ENCODE results near the gene PTGES2.
"Not testable (repeated sequence)": the region's sequence is repeated elsewhere in the genome, so short reads cannot be mapped to it uniquely, and the experiment has no call there.

The PTGES2 gene

DNA sequence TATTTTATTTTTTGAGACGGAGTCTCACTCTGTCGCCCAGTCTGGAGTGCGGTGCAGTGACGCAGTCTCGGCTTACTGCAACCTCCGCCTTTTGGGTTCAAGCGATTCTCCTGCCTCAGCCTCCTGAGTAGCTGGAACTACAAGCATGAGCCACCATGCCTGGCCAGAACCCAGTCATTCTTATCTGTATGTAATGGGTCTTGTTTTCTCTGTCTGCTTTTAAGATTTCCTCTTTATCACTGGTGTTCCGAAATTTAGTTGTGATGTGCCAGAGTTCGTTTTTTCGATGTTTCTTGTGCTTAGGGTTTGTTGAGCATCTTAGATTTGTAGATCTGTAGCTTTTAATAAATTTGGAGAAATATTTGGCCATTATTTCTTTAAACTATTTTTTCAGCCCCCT is 40.3 kb downstream of the PTGES2 start:
- DNase-seq (ENCODE audit: low spot score), result no peak

DNA sequence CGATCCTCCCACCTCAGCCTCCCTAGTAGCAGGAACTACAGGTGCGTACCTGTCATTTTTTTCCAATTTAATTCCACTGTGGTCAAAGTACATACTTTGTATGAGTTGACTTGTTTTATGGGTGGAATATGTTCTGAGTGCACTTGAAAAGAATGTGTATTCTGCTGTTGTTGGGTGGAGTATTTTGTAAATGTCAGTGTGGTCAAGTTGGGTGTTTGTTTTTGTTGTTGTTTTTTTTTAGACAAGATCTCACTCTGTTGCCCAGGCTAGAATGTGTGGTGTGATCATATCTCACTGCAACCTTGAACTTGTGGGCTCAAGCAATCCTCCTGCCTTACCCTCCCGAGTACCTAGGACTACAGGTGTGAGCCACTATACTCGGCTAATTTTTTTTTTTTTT is 41.6 kb downstream of the PTGES2 start:
- no peak for DNase-seq (ENCODE audit: low spot score)

DNA sequence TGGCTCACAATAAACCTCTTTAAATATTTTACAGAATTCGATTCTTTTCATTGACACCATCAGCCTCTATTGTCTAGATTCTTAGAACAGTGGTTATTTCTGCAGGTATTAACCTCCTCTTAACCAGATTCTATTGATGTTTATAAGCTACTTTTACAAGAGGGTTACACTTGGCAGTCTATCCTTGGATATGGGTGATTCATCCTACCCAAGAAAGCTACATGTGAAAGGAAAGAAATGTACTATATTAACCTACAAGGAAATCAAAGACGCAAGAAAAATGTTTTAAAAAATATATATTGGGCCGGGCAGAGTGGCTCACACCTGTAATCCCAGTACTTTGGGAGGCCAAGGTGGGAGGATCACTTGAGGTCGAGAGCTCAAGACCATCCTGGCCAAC is 42.8 kb downstream of the PTGES2 start:
- no peak for DNase-seq (ENCODE audit: low spot score)

DNA sequence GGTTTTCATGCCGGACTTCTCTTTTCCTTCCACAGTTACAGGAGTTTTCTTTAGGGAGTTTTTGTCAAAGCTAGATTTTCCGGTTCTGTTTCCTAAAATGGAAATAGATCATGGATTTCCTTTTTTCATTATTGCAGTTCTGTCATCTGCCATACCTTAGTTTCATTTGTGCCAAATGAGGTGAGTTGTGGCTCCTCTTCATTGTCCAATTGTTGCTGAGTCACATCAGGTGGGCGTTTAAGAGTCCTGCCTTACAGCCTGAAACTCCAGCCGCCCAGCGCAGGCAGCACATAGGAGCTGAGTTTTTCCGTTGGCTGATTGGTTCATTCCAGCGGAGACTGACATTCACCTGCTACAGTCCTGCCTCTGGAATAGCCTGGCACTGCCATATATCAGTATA is 45.4 kb downstream of the PTGES2 start:
- no peak for DNase-seq (ENCODE audit: low spot score)

DNA sequence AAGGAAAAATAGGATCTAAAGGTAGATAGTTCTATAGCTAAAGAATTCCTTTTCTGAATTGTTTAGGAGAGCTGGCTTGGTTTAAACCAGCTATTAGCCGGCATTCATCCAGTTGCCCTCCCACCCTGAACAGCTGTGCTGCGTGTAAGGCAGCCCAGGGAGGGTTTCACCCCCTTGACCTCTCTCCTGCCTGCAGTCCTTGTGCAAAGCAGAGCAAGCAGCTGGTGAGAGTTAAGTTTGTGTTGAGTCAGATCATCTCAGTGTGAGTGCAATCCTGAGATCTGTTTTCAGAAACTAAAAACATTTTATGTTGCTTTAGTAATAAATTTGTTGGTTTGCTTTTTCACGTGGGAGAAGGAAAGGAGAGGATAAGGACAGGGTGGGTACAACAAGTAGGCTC is 46.5 kb downstream of the PTGES2 start:
- DNase-seq (ENCODE audit: low spot score), result no peak

DNA sequence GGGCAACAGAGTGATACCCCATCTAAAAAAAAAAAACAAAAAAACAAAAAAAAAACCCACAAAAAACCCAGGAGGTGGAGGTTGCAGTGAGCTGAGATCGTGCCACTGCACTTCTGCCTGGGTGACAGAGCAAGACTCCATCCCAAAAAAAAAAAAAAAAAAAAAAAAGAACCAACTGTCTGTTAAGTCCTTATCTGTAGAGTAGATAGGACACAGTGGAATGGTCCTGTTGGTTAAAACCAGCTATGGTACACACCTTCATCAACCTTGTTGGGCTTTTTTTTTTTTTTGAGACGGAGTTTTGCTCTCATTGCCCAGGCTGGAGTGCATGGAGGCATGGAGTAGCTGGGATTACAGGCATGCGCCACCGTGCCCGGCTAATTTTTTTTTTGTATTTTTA is 47.3 kb downstream of the PTGES2 start:
- DNase-seq (ENCODE audit: low spot score), result no peak

DNA sequence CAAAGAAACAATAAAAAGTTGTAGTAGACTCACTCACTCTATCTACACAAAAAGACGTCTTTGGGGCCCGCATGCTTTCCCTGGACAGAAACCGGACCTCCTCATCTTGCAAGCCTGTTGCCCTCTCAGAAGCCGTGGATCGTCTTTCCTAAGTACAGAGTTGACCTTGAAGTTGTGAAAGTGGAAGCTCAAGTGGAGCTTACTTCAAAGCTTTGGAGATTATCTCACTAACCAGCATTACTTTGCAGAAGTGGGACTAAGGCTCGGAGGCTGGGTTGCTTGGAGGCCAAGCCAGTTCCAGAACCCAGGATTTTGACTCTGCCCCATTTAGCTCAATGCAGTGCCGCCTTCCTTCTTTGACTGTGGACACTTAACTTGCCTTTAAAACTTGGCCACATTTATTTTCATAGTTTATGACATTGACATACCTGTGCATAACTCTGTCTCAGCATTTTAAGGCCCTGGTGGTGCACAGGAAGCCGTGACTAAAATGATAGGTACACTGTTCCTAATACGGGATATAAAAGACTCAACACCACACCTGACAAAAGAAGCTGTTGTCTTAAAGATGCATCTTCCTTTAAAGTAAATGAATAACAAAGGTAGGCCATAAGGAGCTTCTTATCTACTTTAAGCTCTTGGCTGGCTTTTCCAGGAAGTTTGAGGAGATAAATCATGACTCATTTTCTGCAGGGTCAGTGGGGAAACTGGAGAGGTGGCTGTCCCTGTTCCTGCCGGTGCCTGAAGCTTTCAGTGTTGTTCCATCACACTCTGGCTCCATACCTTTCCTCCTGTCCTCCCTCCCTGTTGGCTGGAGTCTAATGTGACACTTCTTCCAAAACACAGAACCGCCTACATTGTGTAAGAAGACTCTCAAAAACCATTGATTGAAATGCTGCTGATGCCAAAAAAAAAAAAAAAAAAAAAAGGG is 48.8 kb downstream of the PTGES2 start:
- no peak for DNase-seq (ENCODE audit: low spot score)

DNA sequence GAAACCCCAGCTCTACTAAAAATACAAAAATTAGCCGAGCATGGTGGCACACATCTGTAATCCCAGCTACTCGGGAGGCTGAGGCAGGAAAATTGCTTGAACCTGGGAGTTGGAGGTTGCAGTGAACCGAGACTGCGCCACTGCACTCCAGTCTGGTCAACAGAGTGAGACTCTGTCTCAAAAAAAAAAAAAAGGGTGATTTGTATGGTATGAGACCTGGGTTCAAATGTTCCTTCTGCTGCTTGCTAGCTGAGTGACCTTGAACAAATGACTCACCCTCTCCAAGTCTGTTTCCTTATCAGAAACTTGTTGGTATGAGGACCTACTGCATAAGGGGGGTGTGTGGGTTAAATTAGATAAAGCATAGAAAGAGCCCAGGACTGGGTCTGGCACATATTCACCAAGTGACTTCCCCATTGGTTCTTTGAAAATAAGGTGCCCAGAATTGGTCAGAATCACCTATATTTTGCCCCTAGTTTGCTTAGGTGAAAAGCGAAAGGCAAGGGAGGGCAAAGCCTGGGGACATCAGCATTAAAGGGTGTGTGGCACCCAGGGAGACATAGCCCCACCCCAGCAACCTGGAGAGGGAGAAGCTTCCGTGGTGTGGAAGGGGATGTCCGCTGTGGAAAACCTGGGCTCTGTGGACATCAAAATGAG is 49.6 kb downstream of the PTGES2 start:
- DNase-seq (ENCODE audit: low spot score), result no peak

DNA sequence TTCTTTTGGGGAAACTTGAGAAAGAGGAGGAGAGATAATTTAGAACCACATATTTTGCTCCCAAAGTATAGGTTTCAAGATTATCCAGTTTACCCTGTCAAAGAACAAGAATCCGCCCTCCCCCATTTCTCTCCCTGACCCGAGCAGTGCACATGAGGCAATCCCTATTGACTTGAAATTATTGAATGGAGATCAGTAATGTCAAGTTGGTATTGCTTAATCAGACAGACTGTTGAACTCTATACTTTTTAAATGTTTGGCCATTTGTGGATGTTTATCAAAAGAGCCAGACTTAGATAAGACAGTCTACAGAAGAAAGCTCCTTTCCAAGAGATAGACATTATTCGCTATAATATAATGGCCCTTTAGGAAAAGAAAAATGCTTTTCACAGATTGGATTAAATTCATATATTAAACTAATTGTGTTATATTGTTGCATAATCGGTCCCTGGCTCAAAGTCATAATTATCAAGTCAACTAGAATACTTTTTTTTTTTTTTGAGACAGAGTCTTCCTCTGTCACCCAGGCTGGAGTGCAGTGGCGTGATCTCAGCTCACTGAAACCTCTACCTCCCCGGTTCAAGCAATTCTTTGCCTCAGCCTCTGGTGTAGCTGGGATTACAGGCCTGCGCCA is 54.2 kb downstream of the PTGES2 start:
- no peak for DNase-seq (ENCODE audit: low spot score)

DNA sequence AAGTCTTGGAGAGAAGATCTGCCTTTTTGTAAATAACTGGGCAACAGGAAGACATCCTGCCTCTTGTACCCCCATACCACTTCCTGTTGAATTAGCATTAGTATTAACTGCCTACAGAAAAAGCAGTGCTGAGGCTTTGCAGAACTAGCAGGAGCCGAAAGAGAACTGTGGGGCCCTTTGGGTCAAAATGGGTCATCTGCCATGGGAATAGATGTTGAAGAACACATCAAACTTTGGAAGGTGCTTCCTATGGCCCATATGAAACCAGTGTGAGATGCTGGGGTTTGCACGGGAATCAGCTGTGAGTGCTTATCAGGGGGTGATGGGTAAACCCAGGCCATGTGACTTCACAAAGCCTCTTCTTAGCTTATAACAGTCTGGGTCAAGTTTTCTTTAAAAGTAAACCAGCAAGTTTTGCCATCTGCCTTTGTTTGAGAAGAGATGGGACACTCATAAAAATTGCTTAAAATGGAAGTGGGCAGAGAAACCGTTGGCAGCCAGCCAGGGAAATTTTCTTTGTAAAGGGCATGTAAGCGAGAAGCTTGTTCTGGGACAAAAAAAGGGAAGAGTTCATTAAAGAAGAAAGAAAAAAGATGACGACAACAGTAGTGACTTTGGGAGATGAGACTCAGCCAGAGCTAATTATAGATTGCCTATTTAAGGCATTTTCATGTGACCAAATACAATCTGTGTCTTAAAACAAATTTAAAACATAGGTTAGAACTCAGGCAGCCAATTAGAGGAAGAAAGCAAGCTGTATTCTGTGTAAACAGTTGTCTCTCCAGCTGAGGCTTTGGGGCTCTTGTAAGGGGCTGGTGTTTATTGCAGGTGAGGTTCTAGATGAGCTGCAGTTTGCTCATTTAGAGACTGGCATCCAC is 55.1 kb downstream of the PTGES2 start:
- DNase-seq (ENCODE audit: low spot score), result no peak

DNA sequence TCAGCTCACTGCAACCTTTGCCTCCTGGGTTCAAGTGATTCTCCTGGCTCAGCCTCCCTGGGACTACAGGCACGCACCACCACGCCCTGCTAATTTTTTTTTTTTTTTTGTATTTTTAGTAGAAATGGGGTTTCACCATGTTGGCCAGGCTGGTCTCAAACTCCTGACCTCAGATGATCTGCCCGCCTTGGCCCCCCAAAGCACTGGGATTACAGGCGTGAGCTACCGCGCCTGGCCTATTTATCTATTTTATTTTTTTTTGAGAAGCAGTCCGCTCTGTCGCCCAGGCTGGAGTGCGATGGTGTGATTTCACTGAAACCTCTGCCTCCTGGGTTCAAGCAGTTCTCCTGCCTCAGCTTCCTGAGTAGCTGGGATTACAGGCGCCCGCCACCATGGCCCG is 56.1 kb downstream of the PTGES2 start:
- not testable (repeated sequence) for DNase-seq (ENCODE audit: low spot score)

DNA sequence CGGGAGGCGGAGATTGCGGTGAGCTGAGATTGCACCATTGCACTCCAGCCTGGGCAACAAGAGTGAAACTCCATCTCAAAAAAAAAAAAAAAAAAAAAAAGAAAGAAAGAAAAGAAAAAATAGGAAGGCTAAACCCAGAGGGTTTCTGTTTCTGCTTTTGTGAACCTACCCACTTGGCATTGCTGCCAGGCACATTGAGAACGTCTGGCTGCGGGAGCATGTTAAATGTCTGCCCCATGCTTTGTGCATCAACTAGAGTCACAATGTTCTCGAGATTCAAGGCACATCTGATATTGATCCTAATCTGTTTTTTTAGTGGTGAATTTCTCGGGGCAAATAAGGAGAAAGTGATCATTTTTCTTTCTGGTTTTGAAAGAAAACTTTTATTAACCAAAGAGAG is 56.7 kb downstream of the PTGES2 start:
- no peak for DNase-seq (ENCODE audit: low spot score)
